Stomach (tissue), 4 donors: ENCODE results near the gene PVALEF.

Source experiments
- CTCF ChIP-seq, 7 experiments: fragments of 450-650 bp in 4 of 7; fragments of 200-600 bp in 3 of 7; sonication (generic) in 3 of 7; IDR thresholded peaks; one replicate each; pipeline ENCODE4 v1.5.1; 2016 to 2019; ENCODE audit warnings: antibody characterized with exemption in 7 of 7, control low read depth in 2 of 7, mild to moderate bottlenecking in 1 of 7
- POLR2A ChIP-seq, 4 donors: fragments of 450-650 bp; IDR thresholded peaks; one replicate each; pipeline ENCODE4 v1.6.1; 2016; ENCODE audit warnings: antibody characterized with exemption in 4 of 4, control low read depth in 2 of 4, mild to moderate bottlenecking in 1 of 4, moderate library complexity in 1 of 4

GRCh38 chr17:81129289-81129688 lies 36.0 kb upstream of the PVALEF start:
- TF ChIP-seq CTCF (IDR thresholded peaks at IDR 0.05) (no peak), POLR2A (IDR thresholded peaks at IDR 0.05) (no peak)
